ENCODE measurements around the gene CRABP1. TPM values are rescaled to one million over a fixed set of nuclear protein-coding genes. Genes with fewer than 3 reads are reported as not detected.

Gene CRABP1
- 0.42 TPM for polyA plus RNA-seq (2012; ENCODE audit: low read depth, missing spikeins)

DNA sequence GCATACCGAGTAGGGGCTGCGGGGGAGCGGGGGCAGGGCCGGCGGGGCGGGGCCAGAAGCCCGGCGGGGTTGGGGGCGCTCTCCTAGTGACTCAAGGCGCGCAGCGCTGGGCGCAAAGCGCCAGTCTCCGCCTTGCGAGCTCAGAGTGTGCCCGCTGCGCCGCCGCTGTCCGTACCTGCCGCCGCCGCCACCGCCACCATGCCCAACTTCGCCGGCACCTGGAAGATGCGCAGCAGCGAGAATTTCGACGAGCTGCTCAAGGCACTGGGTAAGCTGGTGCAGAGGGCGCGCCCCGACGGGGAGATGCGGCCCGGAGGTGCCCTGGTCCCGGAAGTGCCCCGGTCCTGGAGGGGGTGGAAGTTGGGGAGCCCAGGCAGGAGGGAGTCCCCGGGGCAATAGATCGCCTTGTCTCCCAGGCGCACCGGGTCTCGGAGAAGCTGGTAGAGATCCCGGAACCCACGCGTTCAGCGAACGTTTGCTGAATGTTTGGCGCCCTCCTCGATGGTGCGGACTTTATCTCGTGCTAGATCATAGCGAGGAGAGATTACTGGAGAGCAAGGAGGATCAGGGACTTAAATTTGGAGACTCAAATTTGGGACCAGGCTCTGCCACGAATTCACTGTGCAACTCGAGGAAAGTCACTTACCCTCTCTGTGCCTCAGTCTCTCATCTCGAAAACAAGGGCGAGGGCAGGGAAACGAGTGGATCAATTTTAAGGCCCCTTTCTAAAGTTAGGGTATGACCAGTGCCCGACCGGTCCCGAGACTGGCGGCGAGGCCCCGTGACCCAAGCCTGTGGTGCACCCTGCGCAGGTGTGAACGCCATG is at the start of gene CRABP1:
TSS of gene CRABP1 (plus strand) at position 123 of the 826 bp plus-strand sequence. CDS start at position 199, 76 bp downstream.
- FAIRE-seq (no peak), DNase-seq (ENCODE audit: insufficient read length, low spot score) (no peak)
- TF ChIP-seq POLR2AphosphoS5 (IDR thresholded peaks at IDR 0.05; ENCODE audit: low read depth, low read length): no peak
- TF ChIP-seq POLR2A (IDR thresholded peaks at IDR 0.05; ENCODE audit: low read depth, low read length): no peak
- TF ChIP-seq TAF1 (IDR thresholded peaks at IDR 0.05; ENCODE audit: low read depth, low read length): no peak
- no peak for TF ChIP-seq SPI1 (IDR thresholded peaks at IDR 0.05; ENCODE audit: low read depth, low read length)
- no peak for TF ChIP-seq PAX5 (IDR thresholded peaks at IDR 0.05; ENCODE audit: insufficient read depth, low read length, severe bottlenecking)
- no peak for TF ChIP-seq POU2F2 (IDR thresholded peaks at IDR 0.05; ENCODE audit: low read depth, low read length)

- FAIRE-seq (no peak), DNase-seq (ENCODE audit: insufficient read length, low spot score) (no peak)
- TF ChIP-seq POLR2AphosphoS5 (IDR thresholded peaks at IDR 0.05; ENCODE audit: low read depth, low read length) (no peak), POU2F2 (IDR thresholded peaks at IDR 0.05; ENCODE audit: low read depth, low read length) (no peak), POLR2A (IDR thresholded peaks at IDR 0.05; ENCODE audit: low read depth, low read length) (no peak), SPI1 (IDR thresholded peaks at IDR 0.05; ENCODE audit: low read depth, low read length) (no peak), PAX5 (IDR thresholded peaks at IDR 0.05; ENCODE audit: insufficient read depth, low read length, severe bottlenecking) (no peak), TAF1 (IDR thresholded peaks at IDR 0.05; ENCODE audit: low read depth, low read length) (no peak)
These were observed 49.1 kb upstream of the CRABP1 start for GRCh38 chr15:78291052-78291451.

DNA sequence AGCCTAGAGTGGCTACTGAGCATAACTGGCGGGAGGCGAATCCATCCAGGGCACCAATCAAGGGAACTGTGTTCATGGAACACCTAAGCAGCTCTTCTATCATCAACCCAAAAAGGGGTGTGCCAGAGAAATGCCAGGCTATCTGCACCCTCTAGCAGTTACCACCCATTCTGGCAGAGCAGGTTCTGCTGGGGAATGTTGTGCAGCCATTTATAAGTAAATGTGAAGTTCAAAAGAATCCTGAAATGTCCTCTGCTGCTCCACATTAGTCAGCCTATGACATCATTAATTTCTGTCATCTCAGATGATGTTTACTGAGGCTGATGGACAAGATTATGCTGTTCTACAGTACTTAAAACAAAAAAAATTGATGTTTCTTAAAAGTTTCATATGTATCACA is 48.5 kb upstream of the CRABP1 start:
- TF ChIP-seq TAF1 (IDR thresholded peaks at IDR 0.05; ENCODE audit: low read depth, low read length) (no peak), PAX5 (IDR thresholded peaks at IDR 0.05; ENCODE audit: insufficient read depth, low read length, severe bottlenecking) (no peak), POLR2AphosphoS5 (IDR thresholded peaks at IDR 0.05; ENCODE audit: low read depth, low read length) (no peak), POU2F2 (IDR thresholded peaks at IDR 0.05; ENCODE audit: low read depth, low read length) (no peak), SPI1 (IDR thresholded peaks at IDR 0.05; ENCODE audit: low read depth, low read length) (no peak), POLR2A (IDR thresholded peaks at IDR 0.05; ENCODE audit: low read depth, low read length) (no peak)
- FAIRE-seq (no peak), DNase-seq (ENCODE audit: insufficient read length, low spot score) (no peak)

DNA sequence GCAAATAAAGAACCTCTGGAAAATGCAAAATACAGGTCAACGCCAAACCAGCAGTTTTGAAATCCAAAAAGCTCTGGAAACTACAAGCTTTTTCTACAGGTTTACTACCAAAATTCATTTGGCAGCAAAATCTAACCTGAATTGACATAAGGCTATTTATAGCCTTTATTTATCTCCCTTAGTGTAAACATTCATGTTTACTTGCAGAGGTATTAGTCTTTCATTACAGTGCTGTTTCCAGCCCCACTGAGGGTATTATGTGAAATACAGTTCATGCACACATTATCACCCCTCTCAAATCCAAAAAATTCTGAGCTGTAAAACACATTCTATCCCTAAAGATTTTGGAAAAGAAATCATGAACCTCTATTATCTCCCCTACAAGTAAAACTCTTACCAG is 47.9 kb upstream of the CRABP1 start:
- no peak for FAIRE-seq

GRCh38 chr15:78299101-78299930 is 40.8 kb upstream of the CRABP1 start, which contains the start of gene SKIC8:
SKIC8 (minus strand) TSS chr15:78299609; CDS start chr15:78295686, 3,923 bp downstream.
- TF ChIP-seq SPI1 (IDR thresholded peaks at IDR 0.05; ENCODE audit: low read depth, low read length): 0 out of 2 replicates have a peak, but pooled peaks have one; percentile 28
- TF ChIP-seq PAX5 (IDR thresholded peaks at IDR 0.05; ENCODE audit: insufficient read depth, low read length, severe bottlenecking): no peak
- TF ChIP-seq POU2F2 (IDR thresholded peaks at IDR 0.05; ENCODE audit: low read depth, low read length): no peak
- TF ChIP-seq TAF1 (IDR thresholded peaks at IDR 0.05; ENCODE audit: low read depth, low read length): peak; percentile 84
- peak; percentile 90 for TF ChIP-seq POLR2AphosphoS5 (IDR thresholded peaks at IDR 0.05; ENCODE audit: low read depth, low read length)
- peak; percentile 92 for TF ChIP-seq POLR2A (IDR thresholded peaks at IDR 0.05; ENCODE audit: low read depth, low read length)
- DNase-seq (ENCODE audit: insufficient read length, low spot score) (peak; percentile 92), FAIRE-seq (peak; percentile 99)

More for the DNA sequence above, 47.9 kb upstream of the CRABP1 start:
- no peak for DNase-seq (ENCODE audit: insufficient read length, low spot score)
- TF ChIP-seq TAF1 (IDR thresholded peaks at IDR 0.05; ENCODE audit: low read depth, low read length): no peak
- TF ChIP-seq POU2F2 (IDR thresholded peaks at IDR 0.05; ENCODE audit: low read depth, low read length): no peak
- no peak for TF ChIP-seq POLR2AphosphoS5 (IDR thresholded peaks at IDR 0.05; ENCODE audit: low read depth, low read length)
- TF ChIP-seq PAX5 (IDR thresholded peaks at IDR 0.05; ENCODE audit: insufficient read depth, low read length, severe bottlenecking): no peak
- TF ChIP-seq SPI1 (IDR thresholded peaks at IDR 0.05; ENCODE audit: low read depth, low read length): no peak
- TF ChIP-seq POLR2A (IDR thresholded peaks at IDR 0.05; ENCODE audit: low read depth, low read length): no peak

DNA sequence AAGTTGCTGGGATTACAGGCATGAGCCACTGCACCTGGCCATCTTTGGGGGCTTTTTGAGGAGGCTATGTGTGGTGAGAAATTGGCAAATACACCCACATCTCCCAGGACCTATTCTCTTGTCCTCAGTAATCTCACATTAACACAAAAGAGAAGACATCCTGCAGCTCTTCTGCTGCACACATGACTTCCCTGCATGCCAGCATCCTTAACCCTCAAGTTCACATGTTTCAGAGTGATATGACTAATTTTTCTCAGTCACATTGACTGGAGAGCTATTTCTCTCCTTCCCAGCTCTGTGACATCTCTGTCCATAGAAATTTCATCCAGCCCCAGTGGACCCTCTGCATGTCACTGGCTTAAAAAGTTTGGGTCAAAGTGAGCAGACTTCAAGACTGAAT is 38.8 kb upstream of the CRABP1 start:
- FAIRE-seq (no peak), DNase-seq (ENCODE audit: insufficient read length, low spot score) (no peak)
- TF ChIP-seq SPI1 (IDR thresholded peaks at IDR 0.05; ENCODE audit: low read depth, low read length) (peak; percentile 30; the same call in 1 of the 2 replicates), TAF1 (IDR thresholded peaks at IDR 0.05; ENCODE audit: low read depth, low read length) (no peak)

GRCh38 chr15:78301828-78302227 is 38.3 kb upstream of the CRABP1 start:
- no peak for TF ChIP-seq POLR2A (IDR thresholded peaks at IDR 0.05; ENCODE audit: low read depth, low read length)
- TF ChIP-seq POU2F2 (IDR thresholded peaks at IDR 0.05; ENCODE audit: low read depth, low read length): no peak
- no peak for TF ChIP-seq PAX5 (IDR thresholded peaks at IDR 0.05; ENCODE audit: insufficient read depth, low read length, severe bottlenecking)
- TF ChIP-seq SPI1 (IDR thresholded peaks at IDR 0.05; ENCODE audit: low read depth, low read length): no peak
- no peak for TF ChIP-seq POLR2AphosphoS5 (IDR thresholded peaks at IDR 0.05; ENCODE audit: low read depth, low read length)
- TF ChIP-seq TAF1 (IDR thresholded peaks at IDR 0.05; ENCODE audit: low read depth, low read length): no peak
- DNase-seq (ENCODE audit: insufficient read length, low spot score): no peak
- no peak for FAIRE-seq

DNA sequence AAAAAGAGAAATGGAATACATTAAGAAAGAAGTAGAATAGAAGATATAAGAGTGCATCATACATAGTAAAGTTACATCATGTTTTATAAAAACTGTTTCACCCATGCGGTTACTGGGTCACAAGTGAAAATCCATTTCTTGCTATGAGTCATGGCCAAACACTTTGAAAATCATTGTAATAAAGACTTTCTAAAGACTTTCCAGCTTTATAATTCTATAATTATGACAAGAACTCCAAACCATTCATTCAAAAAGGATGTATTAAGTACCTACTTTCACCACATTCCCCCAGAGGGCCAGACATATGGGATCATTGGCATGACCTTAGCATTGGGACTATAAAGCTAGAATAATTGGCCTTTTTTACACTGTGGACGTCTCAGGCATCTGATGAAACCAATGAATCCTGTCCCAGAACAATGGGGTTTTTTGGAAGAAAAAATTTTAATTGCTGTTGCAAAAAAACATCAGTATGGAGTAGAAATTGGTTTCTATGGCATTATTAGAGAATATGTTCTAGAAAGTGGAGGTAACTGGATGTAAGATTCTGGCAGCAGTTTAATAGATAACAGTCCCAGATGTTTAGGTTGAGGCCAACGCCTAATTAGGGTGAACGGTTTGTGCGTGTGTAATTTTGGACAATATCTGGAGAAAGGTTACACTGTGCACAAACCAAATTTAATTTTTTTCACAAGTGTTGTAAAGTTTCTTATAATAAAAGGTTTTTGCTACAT is 37.4 kb upstream of the CRABP1 start:
- no peak for DNase-seq (ENCODE audit: insufficient read length, low spot score)
- FAIRE-seq: no peak
- no peak for TF ChIP-seq PAX5 (IDR thresholded peaks at IDR 0.05; ENCODE audit: insufficient read depth, low read length, severe bottlenecking)
- no peak for TF ChIP-seq SPI1 (IDR thresholded peaks at IDR 0.05; ENCODE audit: low read depth, low read length)
- TF ChIP-seq POU2F2 (IDR thresholded peaks at IDR 0.05; ENCODE audit: low read depth, low read length): no peak

Data from GM12891 (cell line).